MM.1S (cell line): ENCODE results near the gene CCDC8.

Source experiments
- EZH2phosphoT487 ChIP-seq: fragments of 300-600 bp; sonication (generic); IDR thresholded peaks from 2 replicates; pipeline ENCODE4 v1.6.1; 2018; ENCODE audit warnings: antibody characterized with exemption, low read length
- TF ChIP-seq, protein P1 (sequence below): fragments of 300-600 bp; sonication (generic); IDR thresholded peaks from 2 replicates; pipeline ENCODE4 v1.5.1; 2016; ENCODE audit warnings: antibody characterized with exemption, low read length, mixed read lengths

DNA sequence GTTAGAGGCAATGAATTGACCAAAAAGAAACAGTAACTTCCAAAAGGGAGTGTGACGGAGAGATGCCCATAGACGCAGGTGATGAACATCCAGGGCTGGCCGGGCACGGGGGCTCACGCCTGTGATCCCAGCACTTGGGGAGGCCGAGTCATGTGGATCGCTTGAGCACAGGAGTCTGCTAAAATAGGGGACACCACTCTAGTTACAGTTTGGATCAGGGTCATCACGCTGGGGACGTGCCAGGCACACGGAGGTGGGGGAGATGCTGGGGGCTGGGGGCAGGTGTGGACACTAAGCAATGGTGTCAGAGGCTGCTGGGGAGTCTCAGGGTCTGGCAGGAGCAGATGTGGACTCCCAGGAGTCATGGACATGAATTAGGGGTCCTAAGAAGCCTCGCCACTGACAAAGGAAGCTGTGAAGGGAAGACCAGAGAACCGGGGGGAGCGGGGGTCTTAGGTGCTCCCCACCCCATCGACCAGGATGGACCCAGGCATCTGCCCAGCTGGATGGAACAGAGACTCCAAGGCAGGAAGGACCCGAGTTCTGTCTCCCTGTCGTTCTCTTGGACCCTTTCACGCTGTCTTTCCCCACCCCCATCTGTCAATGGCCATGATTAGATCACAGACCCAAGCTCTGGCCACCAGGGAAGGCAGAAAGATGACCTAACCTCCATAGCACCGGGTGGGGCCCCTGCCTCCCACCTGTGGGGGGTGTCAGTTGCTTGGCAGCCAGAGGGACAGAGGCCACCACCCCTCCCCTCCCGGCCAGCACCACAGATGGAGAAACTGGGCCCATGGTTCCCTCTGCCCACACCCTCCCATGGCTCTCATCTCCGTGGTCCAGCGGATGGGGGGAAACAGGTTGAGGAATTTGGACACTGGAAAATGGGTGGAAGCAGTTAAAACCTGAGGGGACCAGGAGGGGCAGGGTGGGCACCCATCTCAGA is 19.6 kb downstream of the CCDC8 start:
- TF ChIP-seq, protein P1, sequence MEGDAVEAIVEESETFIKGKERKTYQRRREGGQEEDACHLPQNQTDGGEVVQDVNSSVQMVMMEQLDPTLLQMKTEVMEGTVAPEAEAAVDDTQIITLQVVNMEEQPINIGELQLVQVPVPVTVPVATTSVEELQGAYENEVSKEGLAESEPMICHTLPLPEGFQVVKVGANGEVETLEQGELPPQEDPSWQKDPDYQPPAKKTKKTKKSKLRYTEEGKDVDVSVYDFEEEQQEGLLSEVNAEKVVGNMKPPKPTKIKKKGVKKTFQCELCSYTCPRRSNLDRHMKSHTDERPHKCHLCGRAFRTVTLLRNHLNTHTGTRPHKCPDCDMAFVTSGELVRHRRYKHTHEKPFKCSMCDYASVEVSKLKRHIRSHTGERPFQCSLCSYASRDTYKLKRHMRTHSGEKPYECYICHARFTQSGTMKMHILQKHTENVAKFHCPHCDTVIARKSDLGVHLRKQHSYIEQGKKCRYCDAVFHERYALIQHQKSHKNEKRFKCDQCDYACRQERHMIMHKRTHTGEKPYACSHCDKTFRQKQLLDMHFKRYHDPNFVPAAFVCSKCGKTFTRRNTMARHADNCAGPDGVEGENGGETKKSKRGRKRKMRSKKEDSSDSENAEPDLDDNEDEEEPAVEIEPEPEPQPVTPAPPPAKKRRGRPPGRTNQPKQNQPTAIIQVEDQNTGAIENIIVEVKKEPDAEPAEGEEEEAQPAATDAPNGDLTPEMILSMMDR: no peak
- no peak for TF ChIP-seq EZH2phosphoT487
